Choroid plexus epithelial cell (primary cell): ENCODE data around the gene CDK2AP2.

Experiments used
- DNase-seq: peaks from one replicate; pipeline ENCODE4 v3.0.0-alpha.2; 2010; ENCODE audit warnings: low read depth
- H3K4me3 ChIP-seq: 2 replicates; pipeline ENCODE4 v1.5.1; 2011; ENCODE audit warnings: low read depth, mild to moderate bottlenecking, control low read depth, low read length, moderate library complexity
- TF ChIP-seq, protein P1 (sequence below): conservative IDR thresholded peaks from 2 replicates; pipeline ENCODE4 v1.5.1; 2011; ENCODE audit warnings: low read depth, mild to moderate bottlenecking, control low read depth, inconsistent platforms, low read length, moderate library complexity

The CDK2AP2 gene

DNA sequence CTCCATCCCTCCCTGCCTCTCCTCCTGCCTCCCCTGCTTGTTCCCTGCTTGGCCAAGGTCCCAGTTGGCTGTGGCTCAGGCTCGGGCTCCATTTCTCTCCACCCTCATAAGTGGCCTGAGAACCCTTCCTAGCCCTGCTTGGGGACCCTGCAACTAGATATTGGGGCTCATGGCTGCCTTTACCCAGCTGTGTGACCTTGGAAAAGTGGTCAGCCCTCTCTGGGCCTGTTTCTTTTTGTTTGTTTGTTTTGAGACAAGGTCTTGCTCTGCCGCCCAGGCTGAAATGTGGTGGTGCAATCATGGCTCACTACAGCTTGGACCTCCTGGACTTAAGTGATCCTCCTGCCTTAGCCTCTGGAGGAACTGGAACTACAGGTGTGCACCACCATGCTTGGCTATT lies 35.6 kb upstream of the CDK2AP2 start:
- TF ChIP-seq, protein P1, sequence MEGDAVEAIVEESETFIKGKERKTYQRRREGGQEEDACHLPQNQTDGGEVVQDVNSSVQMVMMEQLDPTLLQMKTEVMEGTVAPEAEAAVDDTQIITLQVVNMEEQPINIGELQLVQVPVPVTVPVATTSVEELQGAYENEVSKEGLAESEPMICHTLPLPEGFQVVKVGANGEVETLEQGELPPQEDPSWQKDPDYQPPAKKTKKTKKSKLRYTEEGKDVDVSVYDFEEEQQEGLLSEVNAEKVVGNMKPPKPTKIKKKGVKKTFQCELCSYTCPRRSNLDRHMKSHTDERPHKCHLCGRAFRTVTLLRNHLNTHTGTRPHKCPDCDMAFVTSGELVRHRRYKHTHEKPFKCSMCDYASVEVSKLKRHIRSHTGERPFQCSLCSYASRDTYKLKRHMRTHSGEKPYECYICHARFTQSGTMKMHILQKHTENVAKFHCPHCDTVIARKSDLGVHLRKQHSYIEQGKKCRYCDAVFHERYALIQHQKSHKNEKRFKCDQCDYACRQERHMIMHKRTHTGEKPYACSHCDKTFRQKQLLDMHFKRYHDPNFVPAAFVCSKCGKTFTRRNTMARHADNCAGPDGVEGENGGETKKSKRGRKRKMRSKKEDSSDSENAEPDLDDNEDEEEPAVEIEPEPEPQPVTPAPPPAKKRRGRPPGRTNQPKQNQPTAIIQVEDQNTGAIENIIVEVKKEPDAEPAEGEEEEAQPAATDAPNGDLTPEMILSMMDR, result no peak
- DNase-seq, result no peak
- H3K4me3 ChIP-seq, result no peak overlapping the region

DNA sequence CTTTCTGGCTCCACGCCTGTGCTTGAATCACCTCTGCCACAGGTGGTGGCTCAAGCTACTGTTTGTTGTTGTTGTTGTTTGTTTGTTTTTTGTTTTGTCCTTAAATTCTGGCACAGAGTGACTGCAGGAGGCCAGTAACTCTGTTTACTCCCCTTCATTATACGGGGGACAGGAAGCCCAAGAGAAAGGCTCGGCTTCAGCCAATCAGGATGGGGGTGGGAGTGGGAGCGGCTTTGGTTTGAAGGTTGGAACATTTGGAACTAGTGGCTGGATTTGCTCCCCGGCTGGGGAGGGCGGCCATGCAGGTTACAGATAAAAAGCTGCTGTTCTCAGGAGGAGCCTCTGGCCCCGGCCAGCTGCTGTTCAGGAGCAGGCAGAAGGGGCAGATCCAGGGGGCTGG lies 35.0 kb upstream of the CDK2AP2 start:
- H3K4me3 ChIP-seq, result no peak overlapping the region
- no peak for DNase-seq
- TF ChIP-seq, protein P1, result no peak

DNA sequence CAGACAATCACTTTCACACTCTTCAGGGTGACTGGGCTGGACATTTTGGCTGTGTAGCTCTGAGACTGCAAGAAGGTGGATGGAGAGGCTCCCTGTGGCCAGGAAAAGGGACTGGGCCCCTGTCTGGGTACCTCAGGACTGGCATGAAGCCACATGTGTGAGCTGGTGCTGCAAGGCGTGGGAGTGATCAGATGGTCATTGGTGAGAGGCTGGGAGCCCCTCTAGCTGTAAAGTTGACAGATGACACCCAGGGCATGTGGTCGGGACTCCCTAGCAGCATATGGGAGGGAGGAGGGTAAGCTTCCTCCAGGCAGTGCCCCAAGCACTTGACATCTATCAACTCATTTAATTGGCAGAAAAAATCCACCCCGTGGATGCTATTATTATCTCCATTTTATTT lies 34.2 kb upstream of the CDK2AP2 start:
- TF ChIP-seq, protein P1, result no peak
- no peak overlapping the region for H3K4me3 ChIP-seq
- no peak for DNase-seq

DNA sequence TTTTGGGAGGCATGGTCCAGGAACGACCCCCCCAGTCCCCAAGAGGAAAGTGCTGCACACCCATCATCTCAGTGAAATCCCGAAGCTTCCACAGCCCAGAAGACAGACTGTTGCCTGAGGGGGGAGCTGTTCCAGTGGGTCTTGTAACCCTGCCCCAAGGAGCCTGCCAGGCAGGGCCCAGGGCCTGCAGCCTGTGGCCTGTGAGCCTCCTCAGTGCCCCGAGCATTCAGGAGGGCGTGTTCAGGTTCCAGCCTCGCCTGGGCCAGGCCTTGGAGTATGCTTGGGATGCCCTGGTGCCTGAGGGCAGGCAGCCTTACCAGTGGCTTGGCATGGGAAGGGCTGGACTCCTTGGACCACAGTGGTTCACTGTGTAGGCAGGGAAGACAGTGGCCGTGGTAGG lies 33.2 kb upstream of the CDK2AP2 start:
- DNase-seq, result no peak
- no peak overlapping the region for H3K4me3 ChIP-seq
- TF ChIP-seq, protein P1, result no peak

DNA sequence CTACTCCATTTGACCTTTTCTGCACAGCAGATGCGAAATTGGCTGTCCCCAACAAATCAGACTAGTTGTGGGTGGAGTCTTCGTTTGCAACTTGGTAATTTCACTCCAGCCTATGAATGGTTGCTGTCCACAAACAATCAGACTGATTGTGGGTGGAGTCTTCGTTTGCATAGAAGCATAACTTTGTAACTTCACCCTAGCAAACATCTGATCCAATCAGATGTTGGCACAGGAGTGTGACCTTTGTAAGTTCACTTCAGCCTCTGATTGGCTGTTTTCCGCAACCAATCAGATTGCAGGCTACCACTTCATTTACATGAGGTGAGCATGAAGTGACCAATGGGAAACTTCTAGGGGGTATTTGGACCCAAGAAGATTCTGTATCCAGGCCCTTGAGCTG lies 31.6 kb upstream of the CDK2AP2 start:
- DNase-seq, result no peak
- TF ChIP-seq, protein P1, result no peak

DNA sequence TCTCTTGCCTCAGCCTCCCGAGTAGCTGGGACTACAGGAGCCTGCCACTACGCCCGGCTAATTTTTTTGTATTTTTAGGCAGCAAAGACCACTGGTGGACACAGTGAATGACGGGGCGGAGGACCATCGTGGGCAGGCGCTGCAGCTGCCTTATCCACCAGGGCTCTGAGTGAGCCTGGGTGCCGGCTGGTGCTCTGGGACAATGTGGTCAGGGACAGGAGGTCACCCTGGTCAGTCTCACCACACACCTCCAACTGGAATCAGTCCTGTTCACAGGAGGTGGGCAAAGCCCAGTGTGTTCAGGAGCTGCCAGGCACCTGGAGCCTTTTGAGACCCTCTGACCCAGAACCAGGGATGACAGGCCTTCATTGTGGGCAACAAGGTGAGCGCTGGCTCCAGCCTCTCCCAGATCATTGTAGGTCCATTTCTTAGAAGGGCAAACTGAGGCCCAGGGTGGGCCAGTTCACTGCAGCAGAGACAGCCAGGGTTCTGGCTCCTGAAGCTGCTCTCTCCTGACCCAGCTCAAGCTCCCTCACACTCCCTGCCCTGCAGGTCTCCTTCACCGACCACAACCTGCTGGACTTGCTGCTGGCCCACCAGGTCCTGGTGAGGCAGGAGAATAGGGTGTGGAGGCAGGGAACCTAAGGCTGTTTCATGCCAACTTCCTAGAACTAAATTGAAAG lies 31.0 kb upstream of the CDK2AP2 start:
- DNase-seq, result no peak
- H3K4me3 ChIP-seq, result no peak overlapping the region
- TF ChIP-seq, protein P1, result no peak

More for the DNA sequence above, 31.6 kb upstream of the CDK2AP2 start:
- no peak overlapping the region for H3K4me3 ChIP-seq

DNA sequence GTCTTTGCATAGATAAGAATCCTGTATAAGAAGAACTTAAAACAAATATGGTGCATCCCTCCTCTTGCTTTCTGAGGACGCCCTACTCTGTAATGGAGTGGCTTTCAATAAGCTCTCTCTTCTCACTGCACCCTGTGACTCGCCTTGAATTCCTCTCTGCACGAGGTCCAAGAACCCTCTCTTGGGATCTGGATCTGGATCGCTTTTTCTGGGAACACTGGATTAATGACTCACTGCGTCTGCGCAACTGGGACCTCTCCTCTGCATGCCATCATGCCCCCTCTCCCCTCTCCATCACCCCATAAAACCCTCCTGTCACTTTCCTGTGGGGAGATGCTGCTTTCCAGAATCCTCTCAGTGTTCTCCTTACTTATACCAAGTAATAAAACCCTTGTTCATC lies 30.3 kb upstream of the CDK2AP2 start:
- no peak overlapping the region for H3K4me3 ChIP-seq
- TF ChIP-seq, protein P1, result no peak
- DNase-seq, result no peak
